BLaER1 treated with 17β-estradiol and CSF1 and Interleukin-3, amounts not matched to agents 10 nM and 100 nM (cell line): ENCODE results near the gene ERC1.
A peak's percentile ranks its signal among the peaks of the same experiment; 100 is the strongest.

ENCODE experiments used
- H3K27ac ChIP-seq, 11 experiments: shearing (Covaris generic); formaldehyde crosslinking; 2 replicates each; pipeline ENCODE4 v1.8.1; 2022
- H3K27me3 ChIP-seq, 11 experiments: shearing (Covaris generic); formaldehyde crosslinking; 2 replicates each; pipeline ENCODE4 v1.8.1; 2022
- H3K36me3 ChIP-seq, 11 experiments: shearing (Covaris generic); formaldehyde crosslinking; 2 replicates each; pipeline ENCODE4 v1.8.1; 2022
- H3K4me1 ChIP-seq, 10 experiments: shearing (Covaris generic); formaldehyde crosslinking; 2 replicates each; pipeline ENCODE4 v1.8.1; 2022
- H3K4me2 ChIP-seq, 11 experiments: shearing (Covaris generic); formaldehyde crosslinking; 2 replicates each; pipeline ENCODE4 v1.8.1; 2022
- H3K4me3 ChIP-seq, 10 experiments: shearing (Covaris generic); formaldehyde crosslinking; 2 replicates each; pipeline ENCODE4 v1.8.1; 2022
- H3K9ac ChIP-seq, 11 experiments: shearing (Covaris generic); formaldehyde crosslinking; 2 replicates each; pipeline ENCODE4 v1.8.1; 2022
- H3K9me3 ChIP-seq, 11 experiments: shearing (Covaris generic); formaldehyde crosslinking; replicated peaks in 1 of 11; 2 replicates each; pipeline ENCODE4 v1.8.1; 2022
- H4K20me1 ChIP-seq, 11 experiments: shearing (Covaris generic); formaldehyde crosslinking; 2 replicates each; pipeline ENCODE4 v1.8.1; 2022
- Cebpa-rat ChIP-seq, 11 experiments: shearing (Covaris generic); IDR thresholded peaks; 2 replicates each; pipeline ENCODE4 v1.8.1; 2022

The ERC1 gene

GRCh38 chr12:1256285-1256684, 265.3 kb downstream of the ERC1 start:
- H3K4me2 ChIP-seq = no peak overlapping the region
- no peak overlapping the region for H3K4me3 ChIP-seq
- no peaks in the 10 kb centered on the region for H4K20me1 ChIP-seq
- H3K4me1 ChIP-seq = no peaks in the 10 kb centered on the region
- TF ChIP-seq Cebpa-rat (IDR thresholded peaks at IDR 0.05) = no peak
- H3K36me3 ChIP-seq = peaks cover 0 to 53% (median 10%) of the 10 kb centered on the region in 11 experiments; a peak in 12 of 22 replicates
- H3K9me3 ChIP-seq = peaks cover 0 to 7% (median 0%) of the 10 kb centered on the region in 11 experiments; a peak in 3 of 22 replicates
- H3K27me3 ChIP-seq = no peaks in the 10 kb centered on the region
- no peak overlapping the region for H3K9ac ChIP-seq
- H3K27ac ChIP-seq = no peak overlapping the region

GRCh38 chr12:1256991-1257390, 266.0 kb downstream of the ERC1 start:
- Histone ChIP-seq H3K27ac (no peak overlapping the region), H3K27me3 (no peaks in the 10 kb centered on the region), H4K20me1 (no peaks in the 10 kb centered on the region), H3K4me1 (peaks cover 0 to 6% (median 0%) of the 10 kb centered on the region in 10 experiments; a peak in 2 of 20 replicates), H3K36me3 (peaks cover 0 to 56% (median 13%) of the 10 kb centered on the region in 11 experiments; a peak in 12 of 22 replicates), H3K4me3 (no peak overlapping the region), H3K4me2 (no peak overlapping the region), H3K9ac (no peak overlapping the region), H3K9me3 (peaks cover 0 to 7% (median 0%) of the 10 kb centered on the region in 11 experiments; a peak in 3 of 22 replicates)
- no peak for TF ChIP-seq Cebpa-rat (IDR thresholded peaks at IDR 0.05)

- no peak for TF ChIP-seq Cebpa-rat (IDR thresholded peaks at IDR 0.05)
- H3K4me2 ChIP-seq = no peak overlapping the region
- no peaks in the 10 kb centered on the region for H3K27me3 ChIP-seq
- H3K4me1 ChIP-seq = peaks cover 0 to 10% (median 0%) of the 10 kb centered on the region in 10 experiments; a peak in 2 of 20 replicates
- H3K27ac ChIP-seq = no peak overlapping the region
- peaks cover 19 to 82% (median 49%) of the 10 kb centered on the region in 11 experiments for H3K36me3 ChIP-seq
- no peak overlapping the region for H3K9ac ChIP-seq
- no peak overlapping the region for H3K4me3 ChIP-seq
- H4K20me1 ChIP-seq = no peaks in the 10 kb centered on the region
- H3K9me3 ChIP-seq = no peaks in the 10 kb centered on the region
Observed at GRCh38 chr12:1262011-1262410, 271.0 kb downstream of the ERC1 start.

GRCh38 chr12:1267243-1267642, 276.2 kb downstream of the ERC1 start:
- Histone ChIP-seq H3K36me3 (peaks cover 24 to 94% (median 47%) of the 10 kb centered on the region in 11 experiments), H3K27me3 (no peaks in the 10 kb centered on the region), H3K4me3 (no peak overlapping the region), H3K27ac (no peak overlapping the region), H3K9me3 (no peaks in the 10 kb centered on the region), H3K4me2 (no peak overlapping the region), H3K9ac (no peak overlapping the region), H4K20me1 (no peaks in the 10 kb centered on the region), H3K4me1 (peaks cover 0 to 3% (median 0%) of the 10 kb centered on the region in 10 experiments; a peak in 2 of 20 replicates)
- TF ChIP-seq Cebpa-rat (IDR thresholded peaks at IDR 0.05) = no peak

- peaks cover 4 to 75% (median 12%) of the 10 kb centered on the region in 11 experiments; a peak in 15 of 22 replicates for H3K36me3 ChIP-seq
- no peak for TF ChIP-seq Cebpa-rat (IDR thresholded peaks at IDR 0.05)
Observed at GRCh38 chr12:1272142-1272541, 281.1 kb downstream of the ERC1 start.

GRCh38 chr12:1273051-1273450, 282.0 kb downstream of the ERC1 start:
- Histone ChIP-seq H3K4me2 (no peak overlapping the region), H3K9ac (no peak overlapping the region), H3K4me3 (no peak overlapping the region), H3K4me1 (peaks cover 4 to 12% (median 10%) of the 10 kb centered on the region in 10 experiments; a peak in 18 of 20 replicates), H3K27ac (no peak overlapping the region), H4K20me1 (no peaks in the 10 kb centered on the region), H3K9me3 (no peaks in the 10 kb centered on the region), H3K27me3 (no peaks in the 10 kb centered on the region), H3K36me3 (peaks cover 0 to 66% (median 11%) of the 10 kb centered on the region in 11 experiments; a peak in 12 of 22 replicates)
- no peak for TF ChIP-seq Cebpa-rat (IDR thresholded peaks at IDR 0.05)

More at GRCh38 chr12:1272142-1272541, 281.1 kb downstream of the ERC1 start:
- Histone ChIP-seq H4K20me1 (no peaks in the 10 kb centered on the region), H3K27me3 (no peaks in the 10 kb centered on the region), H3K4me2 (no peak overlapping the region), H3K9me3 (no peaks in the 10 kb centered on the region), H3K27ac (no peak overlapping the region), H3K4me3 (no peak overlapping the region), H3K9ac (no peak overlapping the region), H3K4me1 (peaks cover 0 to 3% (median 1%) of the 10 kb centered on the region in 10 experiments; a peak in 8 of 20 replicates)

GRCh38 chr12:1277905-1278304, 286.9 kb downstream of the ERC1 start:
- no peaks in the 10 kb centered on the region for H3K27me3 ChIP-seq
- peaks cover 0 to 37% (median 4%) of the 10 kb centered on the region in 11 experiments; a peak in 8 of 22 replicates for H3K36me3 ChIP-seq
- no peaks in the 10 kb centered on the region for H4K20me1 ChIP-seq
- H3K9me3 ChIP-seq = no peaks in the 10 kb centered on the region
- TF ChIP-seq Cebpa-rat (IDR thresholded peaks at IDR 0.05) = peak in 7 of 11 experiments; percentile 42 to 98 (median 79); a peak in 12 of 22 replicates
- H3K9ac ChIP-seq = peak overlapping the region in 1 of 11 experiments; percentile 50; a peak in 1 of 22 replicates
- H3K4me2 ChIP-seq = peak overlapping the region; percentile 19 to 68 (median 42)
- peaks cover 6 to 23% (median 17%) of the 10 kb centered on the region in 10 experiments; a peak in 18 of 20 replicates for H3K4me1 ChIP-seq
- H3K4me3 ChIP-seq = no peak overlapping the region
- peak overlapping the region in 8 of 11 experiments; percentile 17 to 84 (median 56); a peak in 12 of 22 replicates for H3K27ac ChIP-seq

GRCh38 chr12:1279050-1279449, 288.0 kb downstream of the ERC1 start:
- Histone ChIP-seq H3K4me1 (peaks cover 6 to 23% (median 17%) of the 10 kb centered on the region in 10 experiments; a peak in 18 of 20 replicates), H3K36me3 (peaks cover 0 to 39% (median 4%) of the 10 kb centered on the region in 11 experiments; a peak in 8 of 22 replicates), H4K20me1 (no peaks in the 10 kb centered on the region), H3K27ac (peak overlapping the region in 5 of 11 experiments; percentile 54 to 84 (median 66); a peak in 5 of 22 replicates), H3K27me3 (no peaks in the 10 kb centered on the region), H3K9me3 (no peaks in the 10 kb centered on the region), H3K4me3 (no peak overlapping the region), H3K4me2 (peak overlapping the region in 2 of 11 experiments; percentile 66 to 68; a peak in 3 of 22 replicates), H3K9ac (peak overlapping the region in 1 of 11 experiments; percentile 50; a peak in 1 of 22 replicates)
- no peak for TF ChIP-seq Cebpa-rat (IDR thresholded peaks at IDR 0.05)

- H3K9me3 ChIP-seq = no peaks in the 10 kb centered on the region
- H3K4me3 ChIP-seq = no peak overlapping the region
- no peak overlapping the region for H3K9ac ChIP-seq
- H4K20me1 ChIP-seq = no peaks in the 10 kb centered on the region
- H3K27ac ChIP-seq = no peak overlapping the region
- H3K36me3 ChIP-seq = peaks cover 0 to 34% (median 3%) of the 10 kb centered on the region in 11 experiments; a peak in 7 of 22 replicates
- no peak for TF ChIP-seq Cebpa-rat (IDR thresholded peaks at IDR 0.05)
- H3K27me3 ChIP-seq = no peaks in the 10 kb centered on the region
- H3K4me1 ChIP-seq = peaks cover 6 to 23% (median 17%) of the 10 kb centered on the region in 10 experiments; a peak in 18 of 20 replicates
- no peak overlapping the region for H3K4me2 ChIP-seq
Observed at GRCh38 chr12:1280059-1280458, 289.0 kb downstream of the ERC1 start.
